ENCODE measurements around the gene FAM237A.

- TF ChIP-seq POLR2A (IDR thresholded peaks at IDR 0.05) (no peak), CTCF (IDR thresholded peaks at IDR 0.05) (no peak)
Observed at GRCh38 chr2:206665251-206665650, 23.0 kb downstream of the FAM237A start.
